Neutrophil (primary cell): ENCODE measurements around the gene DBP.

Experiments used
- H3K27ac ChIP-seq: fragments of 200-600 bp; sonication (generic); 2 replicates; pipeline ENCODE4 v1.5.1; 2016; ENCODE audit warnings: mild to moderate bottlenecking, moderate library complexity
- H3K27me3 ChIP-seq: fragments of 200-600 bp; sonication (generic); 2 replicates; pipeline ENCODE4 v1.6.0; 2016; ENCODE audit warnings: mild to moderate bottlenecking
- H3K36me3 ChIP-seq: fragments of 200-600 bp; sonication (generic); 2 replicates; pipeline ENCODE4 v1.5.1; 2017
- H3K4me1 ChIP-seq, 2 experiments: fragments of 200-600 bp in 1 of 2; sonication (generic) in 1 of 2; 1 replicate in 1 of 2; 2 replicates in 1 of 2; pipeline versions ENCODE4 v1.5.1 to v1.6.1; 2013 to 2016; ENCODE audit warnings: low read depth in 1 of 2, low read length in 1 of 2, mild to moderate bottlenecking in 1 of 2, moderate library complexity in 1 of 2; ENCODE audit not compliant: control insufficient read depth in 1 of 2, insufficient read depth in 1 of 2
- H3K4me3 ChIP-seq, 2 experiments: fragments of 200-600 bp in 1 of 2; sonication (generic) in 1 of 2; 1 replicate in 1 of 2; 2 replicates in 1 of 2; pipeline ENCODE4 v1.5.1; 2013 to 2016; ENCODE audit warnings: low read depth in 1 of 2, low read length in 1 of 2, mild to moderate bottlenecking in 1 of 2, moderate library complexity in 1 of 2
- H3K9me3 ChIP-seq: fragments of 200-600 bp; sonication (generic); 2 replicates; pipeline ENCODE4 v1.5.1; 2016
- CTCF ChIP-seq: fragments of 200-600 bp; sonication (generic); IDR thresholded peaks from 2 replicates; pipeline ENCODE4 v1.5.1; 2016; ENCODE audit warnings: antibody characterized with exemption

DBP gene

GRCh38 chr19:48646722-48647216 lies 9.6 kb upstream of the DBP start:
- Histone ChIP-seq H3K27me3 (peaks cover 50% of the 10 kb centered on the region), H3K4me1 (peaks cover 17 to 20% of the 10 kb centered on the region in 2 experiments), H3K36me3 (no peaks in the 10 kb centered on the region), H3K4me3 (peak overlapping the region in 1 of 2 experiments; percentile 59), H3K27ac (no peak overlapping the region), H3K9me3 (no peaks in the 10 kb centered on the region)
- TF ChIP-seq CTCF = no peak

GRCh38 chr19:48646001-48646721 lies 9.0 kb upstream of the DBP start, which contains the start of gene CA11:
CA11 (minus strand) TSS chr19:48646187; CDS start chr19:48645632, 555 bp downstream.
- peaks cover 17 to 20% of the 10 kb centered on the region in 2 experiments for H3K4me1 ChIP-seq
- H3K27ac ChIP-seq = no peak within 1 kb of the TSS
- H3K9me3 ChIP-seq = no peaks in the 10 kb centered on the region
- peak within 1 kb of the TSS; percentile 24 to 59 for H3K4me3 ChIP-seq
- TF ChIP-seq CTCF = peak; percentile 84
- peaks cover 50% of the 10 kb centered on the region for H3K27me3 ChIP-seq
- H3K36me3 ChIP-seq = no peaks in the 10 kb centered on the region

GRCh38 chr19:48645620-48646000 lies 8.4 kb upstream of the DBP start:
- Histone ChIP-seq H3K27ac (no peak overlapping the region), H3K27me3 (peaks cover 50% of the 10 kb centered on the region), H3K4me3 (peak overlapping the region; percentile 24 to 59), H3K4me1 (peaks cover 17 to 20% of the 10 kb centered on the region in 2 experiments), H3K9me3 (no peaks in the 10 kb centered on the region), H3K36me3 (no peaks in the 10 kb centered on the region)
- TF ChIP-seq CTCF = no peak

- H3K27ac ChIP-seq = no peak overlapping the region
- peaks cover 50% of the 10 kb centered on the region for H3K27me3 ChIP-seq
- H3K9me3 ChIP-seq = no peaks in the 10 kb centered on the region
- peaks cover 17 to 20% of the 10 kb centered on the region in 2 experiments for H3K4me1 ChIP-seq
- no peak for TF ChIP-seq CTCF
- H3K4me3 ChIP-seq = peak overlapping the region; percentile 18 to 59
- no peaks in the 10 kb centered on the region for H3K36me3 ChIP-seq
Measured at GRCh38 chr19:48644839-48645619, 7.8 kb upstream of the DBP start.

- peaks cover 45% of the 10 kb centered on the region for H3K27me3 ChIP-seq
- H3K9me3 ChIP-seq = no peaks in the 10 kb centered on the region
- H3K27ac ChIP-seq = no peak overlapping the region
- H3K4me1 ChIP-seq = peaks cover 17 to 21% of the 10 kb centered on the region in 2 experiments
- no peak for TF ChIP-seq CTCF
- no peaks in the 10 kb centered on the region for H3K36me3 ChIP-seq
- H3K4me3 ChIP-seq = no peak overlapping the region
Measured at GRCh38 chr19:48644355-48644754, 7.2 kb upstream of the DBP start.
